SK-N-SH (cell line): ENCODE results near the gene PRRG3.

Experiments
- CHD2 ChIP-seq: fragments of 150-350 bp; IDR thresholded peaks from 2 replicates; pipeline ENCODE4 v1.6.1; 2018; ENCODE audit warnings: low read length; ENCODE audit not compliant: partially characterized antibody
- CTCF ChIP-seq: fragments of 200-600 bp; sonication (generic); IDR thresholded peaks from 2 replicates; pipeline ENCODE4 v1.6.1; 2017; ENCODE audit warnings: antibody characterized with exemption, mild to moderate bottlenecking, moderate library complexity
- EP300 ChIP-seq, 2 experiments: IDR thresholded peaks; 2 replicates each; pipeline versions ENCODE4 v1.4.0 to v1.6.1; 2012; ENCODE audit warnings: borderline replicate concordance in 1 of 2, low read depth in 1 of 2, low read length in 1 of 2
- FOXM1 ChIP-seq: IDR thresholded peaks from 2 replicates; pipeline ENCODE4 v1.4.0; 2012; ENCODE audit warnings: low read depth, mild to moderate bottlenecking
- IRF3 ChIP-seq: fragments of 150-350 bp; IDR thresholded peaks from 2 replicates; pipeline ENCODE4 v1.6.1; 2016; ENCODE audit warnings: mild to moderate bottlenecking, low read depth, low read length
- JUND ChIP-seq: IDR thresholded peaks from 2 replicates; pipeline ENCODE4 v1.4.0; 2012
- MAX ChIP-seq: IDR thresholded peaks from 2 replicates; pipeline ENCODE4 v1.4.0; 2012; ENCODE audit warnings: low read depth
- POLR2AphosphoS5 ChIP-seq: IDR thresholded peaks from 2 replicates; pipeline ENCODE4 v1.6.1; 2012; ENCODE audit warnings: low read depth, low read length
- RAD21 ChIP-seq: IDR thresholded peaks from 2 replicates; pipeline ENCODE4 v1.6.1; 2012; ENCODE audit warnings: mild to moderate bottlenecking, low read length
- RCOR1 ChIP-seq: fragments of 150-350 bp; IDR thresholded peaks from 2 replicates; pipeline ENCODE4 v1.6.1; 2017; ENCODE audit warnings: antibody characterized with exemption, low read length
- RFX5 ChIP-seq: IDR thresholded peaks from 2 replicates; pipeline ENCODE4 v1.6.1; 2012; ENCODE audit warnings: mild to moderate bottlenecking, improper control_type of control experiment, low read length
- TAF1 ChIP-seq: IDR thresholded peaks from 2 replicates; pipeline ENCODE4 v1.6.1; 2012; ENCODE audit warnings: low read depth, mild to moderate bottlenecking, low read length, moderate library complexity, borderline replicate concordance
- YY1 ChIP-seq: IDR thresholded peaks from 2 replicates; pipeline ENCODE4 v1.4.0; 2012; ENCODE audit warnings: low read depth, mild to moderate bottlenecking

- TF ChIP-seq CTCF, result no peak
- no peak for TF ChIP-seq TAF1
- no peak for TF ChIP-seq RFX5
- TF ChIP-seq YY1, result no peak
- TF ChIP-seq EP300 (IDR thresholded peaks at IDR 0.05; ENCODE audit: borderline replicate concordance in 1 of 2, low read depth in 1 of 2, low read length in 1 of 2), result no peak
- no peak for TF ChIP-seq IRF3
- no peak for TF ChIP-seq RAD21
- no peak for TF ChIP-seq CHD2
- TF ChIP-seq MAX, result no peak
- TF ChIP-seq FOXM1, result no peak
- no peak for TF ChIP-seq JUND
- no peak for TF ChIP-seq RCOR1
- no peak for TF ChIP-seq POLR2AphosphoS5
Measured at GRCh38 chrX:151742311-151742710, 47.1 kb downstream of the PRRG3 start.
